K562 (cell line): ENCODE results near the gene BRICD5. TPM values are rescaled to one million over a fixed set of nuclear protein-coding genes. Genes with fewer than 3 reads are reported as not detected.

ENCODE experiments used
- ATF1 ChIP-seq, 2 experiments: fragments of 450-650 bp in 1 of 2; IDR thresholded peaks; 2 replicates each; pipeline ENCODE4 v1.6.1; 2016; ENCODE audit warnings: missing compliant biosample characterization in 1 of 2, missing genetic modification characterization in 1 of 2
- CEBPB ChIP-seq: fragments of 450-650 bp; IDR thresholded peaks from 2 replicates; pipeline ENCODE4 v1.6.1; 2016; ENCODE audit warnings: missing genetic modification characterization, missing compliant biosample characterization
- HDAC6 ChIP-seq: IDR thresholded peaks from 2 replicates; pipeline ENCODE4 v1.6.1; 2012; ENCODE audit warnings: low read depth, mild to moderate bottlenecking, control low read depth, inconsistent platforms, low read length, moderate library complexity
- HMBOX1 ChIP-seq: sonication (generic); IDR thresholded peaks from 2 replicates; pipeline ENCODE4 v1.6.1; 2016
- HMG20A ChIP-seq: fragments of 450-650 bp; formaldehyde crosslinking; conservative IDR thresholded peaks from 2 replicates; pipeline ENCODE4 v1.4.0; 2020; ENCODE audit warnings: mild to moderate bottlenecking, mixed read lengths
- RBM34 ChIP-seq: fragments of 200-400 bp; formaldehyde crosslinking; IDR thresholded peaks from 2 replicates; pipeline ENCODE4 v1.6.1; 2018; ENCODE audit warnings: low read length, borderline replicate concordance; ENCODE audit not compliant: insufficient read depth
- SMARCC2 ChIP-seq: fragments of 450-650 bp; IDR thresholded peaks from 2 replicates; pipeline ENCODE4 v1.6.1; 2017; ENCODE audit warnings: antibody characterized with exemption, moderate library complexity, mild to moderate bottlenecking, low read depth
- TBL1XR1 ChIP-seq, 2 experiments: IDR thresholded peaks; 2 replicates each; pipeline ENCODE4 v1.6.1; 2012; ENCODE audit warnings: improper control_type of control experiment in 2 of 2, low read length in 2 of 2, mild to moderate bottlenecking in 1 of 2
- ZFX ChIP-seq: sonication (generic); formaldehyde crosslinking; IDR thresholded peaks from 2 replicates; pipeline ENCODE4 v1.8.0; 2022; ENCODE audit warnings: mild to moderate bottlenecking, missing genetic modification reagents, moderate library complexity
- ZNF778 ChIP-seq: fragments of 450-650 bp; formaldehyde crosslinking; IDR thresholded peaks from 2 replicates; pipeline ENCODE4 v1.4.0; 2020; ENCODE audit warnings: mild to moderate bottlenecking, moderate library complexity
- ZZZ3 ChIP-seq: fragments of 450-650 bp; IDR thresholded peaks from 2 replicates; pipeline ENCODE4 v1.6.1; 2016; ENCODE audit warnings: antibody characterized with exemption, mild to moderate bottlenecking, moderate library complexity
- polyA plus RNA-seq, 8 experiments: library from polyadenylated mRNA; depleted of rRNA in 4 of 8; stranded (reverse) in 5 of 8; unstranded in 3 of 8; fragments of >200 nt; fragmentation: Nextera tagmentation in 2 of 8; fragmentation: Illumina TruSeq in 1 of 8; extraction: Ambion mirVana in 2 of 8; extraction: Trizol in 1 of 8; gene quantifications; 2 replicates each; pipeline versions ENCODE4 v1.2.1 to v1.2.3, GENCODE V29; 2011 to 2014; ENCODE audit warnings: inconsistent platforms in 1 of 8, missing spikeins in 1 of 8
- total RNA-seq, 7 experiments: library from RNA; depleted of rRNA in 6 of 7; stranded (reverse); fragments of >200 nt in 6 of 7; fragmentation: Illumina TruSeq in 2 of 7; extraction: Trizol in 2 of 7; gene quantifications; 2 replicates each; pipeline versions ENCODE4 v1.2.1 to v1.2.3, GENCODE V29; 2011 to 2021; ENCODE audit warnings: low replicate concordance in 1 of 7

BRICD5 gene
- total and polyA plus RNA-seq, 9 of the 15 experiments (the other 6 are each of a cell fraction or from before 2014, with no cell fraction given), result 0.24 to 15.1 (median 2.4) TPM; not detected in 1

- no peak for TF ChIP-seq ZZZ3
- TF ChIP-seq RBM34, result no peak
- no peak for TF ChIP-seq SMARCC2
- no peak for TF ChIP-seq HMG20A
- no peak for TF ChIP-seq CEBPB (tag)
- TF ChIP-seq ATF1 (CRISPR knock-in tag; IDR thresholded peaks at IDR 0.05), result no peak
- no peak for TF ChIP-seq ATF1 (tag; IDR thresholded peaks at IDR 0.05)
- TF ChIP-seq ZNF778 (CRISPR knock-in tag), result no peak
- no peak for TF ChIP-seq ZFX (CRISPR knock-in tag)
- TF ChIP-seq HDAC6, result no peak
- no peak for TF ChIP-seq TBL1XR1 (IDR thresholded peaks at IDR 0.05; ENCODE audit: low read length in 2 of 2)
- no peak for TF ChIP-seq HMBOX1
These were observed 43.5 kb downstream of the BRICD5 start (continued) for GRCh38 chr16:2167068-2167638.
